ENCODE results near the gene LDLR. TPM values are rescaled to one million over a fixed set of nuclear protein-coding genes. Genes with fewer than 3 reads are reported as not detected.

The LDLR gene
- total RNA-seq = 4.8 and 5.6 TPM in 2 replicates
- total RNA-seq (2013) = 1.8 TPM
- polyA plus RNA-seq = 1.8 and 9.5 TPM in 2 replicates
- polyA minus RNA-seq = 8.8 and 44.5 TPM in 2 replicates

- no peak for ATAC-seq (ENCODE audit: low read depth)
- Histone ChIP-seq H3K9ac (ENCODE audit: low read length) (peak within 1 kb of the TSS; percentile 58), H4K20me1 (ENCODE audit: control insufficient read depth, insufficient read depth, low read length, poor library complexity, severe bottlenecking) (no peaks in the 10 kb centered on the region), H3K4me2 (replicated peaks; ENCODE audit: low read depth, low read length, poor library complexity, severe bottlenecking) (peak within 1 kb of the TSS; percentile 88), H3K27me3 (replicated peaks in 1 of 4; ENCODE audit: control extremely low read depth in 1 of 4, control insufficient read depth in 3 of 4, insufficient read depth in 4 of 4, low read length in 3 of 4) (peaks cover 0 to 60% (median 27%) of the 10 kb centered on the region in 4 experiments), H3K27ac (ENCODE audit: low read length in 2 of 2) (peak within 1 kb of the TSS in 1 of 2 donors; percentile 26), H2AFZ (ENCODE audit: insufficient read depth, low read depth, low read length, poor library complexity, severe bottlenecking) (no peak within 1 kb of the TSS), H3K4me1 (ENCODE audit: control insufficient read depth in 2 of 2, insufficient read depth in 2 of 2, low read length in 2 of 2) (peaks cover 42 to 52% of the 10 kb centered on the region in 2 donors), H3K4me3 (ENCODE audit: control extremely low read depth in 1 of 5, extremely low read depth in 1 of 5, insufficient read depth in 1 of 5, low read depth in 2 of 5, low read length in 4 of 5) (peak within 1 kb of the TSS; percentile 21 to 54 (median 51)), H3K79me2 (ENCODE audit: control insufficient read depth, insufficient read depth, low read length) (peaks cover 5% of the 10 kb centered on the region), H3K9me3 (ENCODE audit: control extremely low read depth in 1 of 3, control insufficient read depth in 2 of 3, insufficient read depth in 1 of 3, low read length in 2 of 3) (peaks cover 1 to 53% (median 28%) of the 10 kb centered on the region in 3 donors), H3K36me3 (replicated peaks in 1 of 2; ENCODE audit: control extremely low read depth in 1 of 2, control insufficient read depth in 1 of 2, extremely low read depth in 1 of 2, insufficient read depth in 2 of 2, low read length in 1 of 2) (no peaks in the 10 kb centered on the region)
- TF ChIP-seq CTCF (IDR thresholded peaks at IDR 0.05) (no peak), EZH2 (IDR thresholded peaks at IDR 0.05; ENCODE audit: borderline replicate concordance, insufficient read depth, low read depth, low read length, poor library complexity, severe bottlenecking) (no peak)
- peak; percentile 67 for DNase-seq
- H3K9me3 Mint-ChIP-seq (ENCODE audit: insufficient read depth) = no peaks in the 10 kb centered on the region
- ChIA-PET CTCF (interaction anchor here (0.6 to 2.7 kb wide), 3 partner anchors 36 to 153 kb away, joined by 3 to 8 read pairs (median 7); no protein-coding TSS in a partner anchor), POLR2A (no interaction called here)
- WGBS (ENCODE audit: insufficient coverage) = 2% methylated on average over 35 of the region's 43 CpGs
- intact Hi-C loops (cut with micrococcal nuclease) = no loop called here
- H3K4me1 Mint-ChIP-seq = peaks cover 25% of the 10 kb centered on the region
- H3K4me3 Mint-ChIP-seq = peak within 1 kb of the TSS; percentile 76
- H3K27me3 Mint-ChIP-seq = peaks cover 17% of the 10 kb centered on the region
- H3K27ac Mint-ChIP-seq = peak within 1 kb of the TSS; percentile 65
Measured at GRCh38 chr19:11089254-11090013, at the start of gene LDLR. TSS of gene LDLR (plus strand) at chr19:11089463. CDS start at chr19:11089549, 86 bp downstream.

GRCh38 chr19:11041194-11041593 is 48.1 kb upstream of the LDLR start:
- Histone ChIP-seq H3K27ac (ENCODE audit: low read length in 2 of 2) (no peak overlapping the region), H3K4me2 (replicated peaks; ENCODE audit: low read depth, low read length, poor library complexity, severe bottlenecking) (no peak overlapping the region), H2AFZ (ENCODE audit: insufficient read depth, low read depth, low read length, poor library complexity, severe bottlenecking) (no peak overlapping the region), H3K27me3 (replicated peaks in 1 of 4; ENCODE audit: control extremely low read depth in 1 of 4, control insufficient read depth in 3 of 4, insufficient read depth in 4 of 4, low read length in 3 of 4) (peaks cover 0 to 31% (median 6%) of the 10 kb centered on the region in 4 experiments), H3K9me3 (ENCODE audit: control extremely low read depth in 1 of 3, control insufficient read depth in 2 of 3, insufficient read depth in 1 of 3, low read length in 2 of 3) (peaks cover 0 to 13% (median 0%) of the 10 kb centered on the region in 3 donors), H3K4me1 (ENCODE audit: control insufficient read depth in 2 of 2, insufficient read depth in 2 of 2, low read length in 2 of 2) (peaks cover 1 to 16% of the 10 kb centered on the region in 2 donors), H3K4me3 (ENCODE audit: control extremely low read depth in 1 of 5, extremely low read depth in 1 of 5, insufficient read depth in 1 of 5, low read depth in 2 of 5, low read length in 4 of 5) (no peak overlapping the region), H3K36me3 (replicated peaks in 1 of 2; ENCODE audit: control extremely low read depth in 1 of 2, control insufficient read depth in 1 of 2, extremely low read depth in 1 of 2, insufficient read depth in 2 of 2, low read length in 1 of 2) (peaks cover 0 to 46% of the 10 kb centered on the region in 2 experiments), H4K20me1 (ENCODE audit: control insufficient read depth, insufficient read depth, low read length, poor library complexity, severe bottlenecking) (peaks cover 60% of the 10 kb centered on the region), H3K79me2 (ENCODE audit: control insufficient read depth, insufficient read depth, low read length) (peaks cover 12% of the 10 kb centered on the region), H3K9ac (ENCODE audit: low read length) (no peak overlapping the region)
- CTCF ChIA-PET = interaction anchor here (0.6 to 1.0 kb wide), 2 partner anchors 105 to 161 kb away, joined by 3 read pairs; no protein-coding TSS in a partner anchor
- TF ChIP-seq EZH2 (IDR thresholded peaks at IDR 0.05; ENCODE audit: borderline replicate concordance, insufficient read depth, low read depth, low read length, poor library complexity, severe bottlenecking) (no peak), CTCF (IDR thresholded peaks at IDR 0.05) (no peak)
- ATAC-seq (ENCODE audit: low read depth) (no peak), DNase-seq (no peak)
- Mint-ChIP-seq H3K27ac (no peak overlapping the region), H3K9me3 (ENCODE audit: insufficient read depth) (no peaks in the 10 kb centered on the region), H3K4me1 (peaks cover 7% of the 10 kb centered on the region), H3K4me3 (no peak overlapping the region), H3K27me3 (peaks cover 17% of the 10 kb centered on the region)
- intact Hi-C loops (cut with micrococcal nuclease) = no loop called here
- 98% methylated on average over 24 of the region's 33 CpGs for WGBS (ENCODE audit: insufficient coverage)
- POLR2A ChIA-PET = no interaction called here
